HepG2 (cell line): ENCODE results near the gene PARVA. TPM values are rescaled to one million over a fixed set of nuclear protein-coding genes. Genes with fewer than 3 reads are reported as not detected.

Source experiments
- ATAC-seq: fragments of 200-7000 bp; cut with Tn5 transposase; 3 replicates; pipeline ENCODE4 v1.9.1; 2020; ENCODE audit warnings: mild to moderate bottlenecking, moderate library complexity
- BruUV-seq: library from RNA; stranded (reverse); fragments of 400-500 nt; replicated peaks from 2 replicates; lab custom pipeline; 2021; lab: Mats Ljungman, UMichigan
- CTCF ChIA-PET: fragments of 300-600 bp; formaldehyde crosslinking; extraction: SDS; loops from one replicate; lab custom pipeline; 2021; ENCODE audit warnings: low total read pairs, inconsistent platforms, low intra/inter-chr PET ratio; lab: Yijun Ruan, JAX
- POLR2A ChIA-PET: fragments of 350-600 bp; sonication (Branson Sonifier 250); formaldehyde crosslinking; loops from one replicate; lab custom pipeline; 2020; ENCODE audit warnings: antibody characterized with exemption, inconsistent platforms; lab: Yijun Ruan, JAX
- DNase-seq: peaks from one replicate; pipeline ENCODE4 v3.0.0-alpha.2; 2015; ENCODE audit warnings: low spot score
- FAIRE-seq: peaks from 3 replicates; lab custom pipeline; 2011; peaks lifted over from hg19 to GRCh38; lab: Jason Lieb, UNC
- H2AFZ ChIP-seq: one replicate; pipeline ENCODE4 v1.6.1; 2011; ENCODE audit warnings: low read length, inconsistent platforms
- H3K27ac ChIP-seq: fragments of 300-600 bp; 3 replicates; pipeline ENCODE4 v1.8.0; 2011; ENCODE audit warnings: mixed run types, mild to moderate bottlenecking, mixed read lengths, low read length, inconsistent platforms; ENCODE audit not compliant: insufficient read depth; ENCODE audit errors: extremely low read length
- H3K27me3 ChIP-seq, 2 experiments: fragments of 200-600 bp in 1 of 2; 2 replicates in 1 of 2; 3 replicates in 1 of 2; pipeline versions ENCODE4 v1.6.0 to v1.8.0; 2011; ENCODE audit warnings: low read length in 2 of 2, mild to moderate bottlenecking in 2 of 2, moderate library complexity in 2 of 2, inconsistent platforms in 1 of 2; ENCODE audit not compliant: insufficient read depth in 2 of 2, control insufficient read depth in 1 of 2
- H3K36me3 ChIP-seq, 2 experiments: fragments of 200-600 bp in 1 of 2; replicated peaks in 1 of 2; 2 replicates in 1 of 2; 3 replicates in 1 of 2; pipeline versions ENCODE4 v1.5.1 to v1.8.0; 2011; ENCODE audit warnings: low read length in 2 of 2, inconsistent platforms in 1 of 2; ENCODE audit not compliant: insufficient read depth in 2 of 2, control insufficient read depth in 1 of 2
- H3K4me1 ChIP-seq: 2 replicates; pipeline ENCODE4 v1.5.1; 2012; ENCODE audit warnings: low read length, inconsistent platforms; ENCODE audit not compliant: insufficient read depth
- H3K4me2 ChIP-seq: 2 replicates; pipeline ENCODE4 v1.6.0; 2011; ENCODE audit warnings: low read depth, low read length, inconsistent platforms
- H3K4me3 ChIP-seq, 3 experiments: fragments of 200-600 bp in 1 of 3; sonication (generic), shearing (Covaris generic) in 1 of 3; replicated peaks in 1 of 3; 2 replicates each; pipeline ENCODE4 v1.5.1; 2011 to 2016; ENCODE audit warnings: low read length in 3 of 3, inconsistent platforms in 2 of 3, low read depth in 2 of 3, mild to moderate bottlenecking in 2 of 3, control low read depth in 1 of 3, mixed read lengths in 1 of 3; ENCODE audit not compliant: insufficient read depth in 1 of 3
- H3K79me2 ChIP-seq: one replicate; pipeline ENCODE4 v1.6.1; 2011; ENCODE audit warnings: low read length, inconsistent platforms; ENCODE audit not compliant: insufficient read depth
- H3K9ac ChIP-seq: 2 replicates; pipeline ENCODE4 v1.6.0; 2011; ENCODE audit warnings: mild to moderate bottlenecking, low read depth, low read length, inconsistent platforms; ENCODE audit not compliant: insufficient read depth
- H3K9me3 ChIP-seq: 2 replicates; pipeline ENCODE4 v1.5.1; 2012; ENCODE audit warnings: mild to moderate bottlenecking, low read length
- H4K20me1 ChIP-seq: 2 replicates; pipeline ENCODE4 v1.6.0; 2011; ENCODE audit warnings: inconsistent platforms, mild to moderate bottlenecking, low read length, moderate library complexity; ENCODE audit not compliant: insufficient read depth
- ATAD3A ChIP-seq: sonication (generic); formaldehyde crosslinking; IDR thresholded peaks from 2 replicates; pipeline ENCODE4 v1.4.0; 2020; ENCODE audit warnings: missing genetic modification reagents
- CERS6 ChIP-seq: sonication (generic); formaldehyde crosslinking; IDR thresholded peaks from 2 replicates; pipeline ENCODE4 v1.5.0; 2020; ENCODE audit warnings: missing genetic modification reagents
- FOSL1 ChIP-seq: sonication (generic); formaldehyde crosslinking; IDR thresholded peaks from 2 replicates; pipeline ENCODE4 v1.9.0; 2021; ENCODE audit warnings: missing genetic modification reagents, borderline replicate concordance
- HMGXB4 ChIP-seq, 2 experiments: sonication (generic) in 1 of 2; formaldehyde crosslinking in 1 of 2; IDR thresholded peaks; 2 replicates each; pipeline versions ENCODE4 v1.4.0 to v1.6.1; 2018 to 2020; ENCODE audit warnings: missing genetic modification reagents in 2 of 2, borderline replicate concordance in 1 of 2, low read depth in 1 of 2, mild to moderate bottlenecking in 1 of 2, missing biosample characterization in 1 of 2
- MAF1 ChIP-seq: sonication (generic); formaldehyde crosslinking; IDR thresholded peaks from 2 replicates; pipeline ENCODE4 v1.5.0; 2020; ENCODE audit warnings: missing genetic modification reagents, borderline replicate concordance
- MAFF ChIP-seq: IDR thresholded peaks from 2 replicates; pipeline ENCODE4 v1.6.1; 2011; ENCODE audit warnings: low read depth, low read length, improper control_type of control experiment
- POGK ChIP-seq: sonication (generic); formaldehyde crosslinking; conservative IDR thresholded peaks from 2 replicates; pipeline ENCODE4 v1.8.0; 2022; ENCODE audit warnings: mild to moderate bottlenecking, moderate library complexity, missing genetic modification reagents
- TIGD3 ChIP-seq: sonication (generic); formaldehyde crosslinking; IDR thresholded peaks from 2 replicates; pipeline ENCODE4 v1.5.1; 2020; ENCODE audit warnings: mild to moderate bottlenecking, missing genetic modification reagents, borderline replicate concordance
- ZBTB26 ChIP-seq: IDR thresholded peaks from 2 replicates; pipeline ENCODE4 v1.6.1; 2016; ENCODE audit warnings: missing compliant biosample characterization, missing genetic modification reagents, borderline replicate concordance
- ZNF362 ChIP-seq: sonication (generic); formaldehyde crosslinking; IDR thresholded peaks from 2 replicates; pipeline ENCODE4 v1.4.0; 2020; ENCODE audit warnings: missing genetic modification reagents, mild to moderate bottlenecking, borderline replicate concordance
- ZSCAN29 ChIP-seq: sonication (generic); formaldehyde crosslinking; conservative IDR thresholded peaks from 2 replicates; pipeline ENCODE4 v1.4.0; 2020; ENCODE audit warnings: mild to moderate bottlenecking, missing genetic modification reagents
- WGBS: methylation state at CpG from one replicate; pipeline ENCODE4 v1.1.6; 2017; ENCODE audit warnings: low lambda C conversion rate; 5-methylcytosine and 5-hydroxymethylcytosine counted together
- in situ Hi-C: cut with HindIII; loops from 2 replicates; pipeline ENCODE4 v1.10.0; 2017; ENCODE audit warnings: low pct_unique_long_range_greater_than_20kb; ENCODE audit not compliant: extremely low pct_ligation_motif_present
- intact Hi-C: fragments of 100-400 bp; cut with micrococcal nuclease; formaldehyde crosslinking; loops from one replicate; pipeline ENCODE4 v1.10.0; 2022; ENCODE audit not compliant: unreplicated experiment
- polyA plus RNA-seq, 8 experiments: library from polyadenylated mRNA; depleted of rRNA in 3 of 8; stranded (reverse) in 7 of 8; unstranded in 1 of 8; fragments of >200 nt; fragmentation: Illumina TruSeq in 4 of 8; extraction: Trizol in 4 of 8; gene quantifications; 2 replicates each; pipeline versions ENCODE4 v1.2.1 to v1.2.3, GENCODE V29; 2011 to 2016; ENCODE audit warnings: low read depth in 4 of 8, missing spikeins in 1 of 8, mixed read lengths in 1 of 8; ENCODE audit not compliant: insufficient read depth in 1 of 8
- total RNA-seq, 5 experiments: library from RNA; depleted of rRNA; stranded (reverse); fragments of >200 nt; fragmentation: Illumina TruSeq; extraction: Trizol; gene quantifications; 2 replicates each; pipeline ENCODE4 v1.2.3, GENCODE V29; 2016; ENCODE audit warnings: low read depth in 1 of 5

The PARVA gene
- total and polyA plus RNA-seq, 2 of the 13 experiments (the other 11 are each of a cell fraction or from before 2014, with no cell fraction given), result 5.9 to 9.1 TPM

GRCh38 chr11:12453243-12453642 is 75.9 kb downstream of the PARVA start:
- Histone ChIP-seq H2AFZ (no peak overlapping the region), H4K20me1 (no peaks in the 10 kb centered on the region), H3K79me2 (no peaks in the 10 kb centered on the region), H3K4me3 (no peak overlapping the region), H3K27me3 (no peaks in the 10 kb centered on the region), H3K9me3 (no peaks in the 10 kb centered on the region), H3K36me3 (no peaks in the 10 kb centered on the region), H3K9ac (no peak overlapping the region), H3K27ac (no peak overlapping the region), H3K4me2 (no peak overlapping the region), H3K4me1 (0 out of 2 replicates have a peak, but pooled peaks cover 6% of the 10 kb centered on the region)
- BruUV-seq, result no TSS peak
- intact Hi-C loops (no loop called here), in situ Hi-C loops (no loop called here)
- no peak for TF ChIP-seq ZNF362
- no peak for TF ChIP-seq HMGXB4 (CRISPR knock-in tag; IDR thresholded peaks at IDR 0.05; ENCODE audit: borderline replicate concordance in 1 of 2, low read depth in 1 of 2)
- no peak for TF ChIP-seq MAFF
- TF ChIP-seq MAF1 (CRISPR knock-in tag), result no peak
- TF ChIP-seq ZBTB26, result no peak
- TF ChIP-seq POGK (CRISPR knock-in tag), result no peak
- no peak for TF ChIP-seq CERS6
- TF ChIP-seq ATAD3A (CRISPR knock-in tag), result no peak
- no peak for TF ChIP-seq ZSCAN29 (CRISPR knock-in tag)
- no peak for TF ChIP-seq TIGD3 (CRISPR knock-in tag)
- no peak for TF ChIP-seq FOSL1
- DNase-seq, result no peak
- 94% methylated on average over 2 of the region's 2 CpGs for WGBS
- ATAC-seq, result no peak
- CTCF ChIA-PET, result no interaction called here
- POLR2A ChIA-PET, result no interaction called here
- FAIRE-seq, result no peak
